RWPE1 (cell line): ENCODE results near the gene POGLUT3.

Experiments
- CTCF ChIA-PET: fragments of 350-600 bp; sonication (Branson Sonifier 250); formaldehyde crosslinking; extraction: SDS; loops from one replicate; lab custom pipeline; 2021; lab: Yijun Ruan, JAX
- POLR2A ChIA-PET: fragments of 400-600 bp; formaldehyde crosslinking; extraction: SDS; loops from one replicate; lab custom pipeline; 2020; ENCODE audit warnings: antibody characterized with exemption; ENCODE audit not compliant: low non-redundant PET; lab: Yijun Ruan, JAX
- DNase-seq: peaks from one replicate; pipeline ENCODE4 v3.0.0; 2012; ENCODE audit warnings: low spot score
- H3K27ac ChIP-seq: fragments of 450-650 bp; 2 replicates; pipeline ENCODE4 v1.5.1; 2017
- TF ChIP-seq, protein P1 (sequence below): fragments of 450-650 bp; conservative IDR thresholded peaks from 2 replicates; pipeline ENCODE4 v1.5.1; 2017; ENCODE audit warnings: low read depth, mild to moderate bottlenecking

The POGLUT3 gene

DNA sequence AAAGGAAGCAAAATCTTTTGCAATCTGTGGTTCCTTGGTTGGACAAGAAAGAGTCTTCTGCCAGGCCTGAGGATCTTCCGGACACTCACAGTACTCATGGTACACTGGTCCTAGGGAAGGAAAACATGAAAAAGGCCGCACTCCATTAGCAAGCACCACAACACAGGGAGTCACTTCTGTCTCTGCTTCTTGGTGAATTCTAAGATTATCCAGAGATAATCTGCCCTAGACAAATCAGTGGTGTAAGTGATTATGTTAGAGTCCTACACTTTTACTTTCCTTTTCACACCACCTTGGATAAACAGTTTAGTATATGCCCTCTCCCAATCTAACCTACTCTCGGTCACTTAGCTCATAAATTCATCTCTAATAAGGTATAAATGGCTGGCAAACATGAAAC, 11.9 kb downstream of the POGLUT3 start:
- TF ChIP-seq, protein P1, sequence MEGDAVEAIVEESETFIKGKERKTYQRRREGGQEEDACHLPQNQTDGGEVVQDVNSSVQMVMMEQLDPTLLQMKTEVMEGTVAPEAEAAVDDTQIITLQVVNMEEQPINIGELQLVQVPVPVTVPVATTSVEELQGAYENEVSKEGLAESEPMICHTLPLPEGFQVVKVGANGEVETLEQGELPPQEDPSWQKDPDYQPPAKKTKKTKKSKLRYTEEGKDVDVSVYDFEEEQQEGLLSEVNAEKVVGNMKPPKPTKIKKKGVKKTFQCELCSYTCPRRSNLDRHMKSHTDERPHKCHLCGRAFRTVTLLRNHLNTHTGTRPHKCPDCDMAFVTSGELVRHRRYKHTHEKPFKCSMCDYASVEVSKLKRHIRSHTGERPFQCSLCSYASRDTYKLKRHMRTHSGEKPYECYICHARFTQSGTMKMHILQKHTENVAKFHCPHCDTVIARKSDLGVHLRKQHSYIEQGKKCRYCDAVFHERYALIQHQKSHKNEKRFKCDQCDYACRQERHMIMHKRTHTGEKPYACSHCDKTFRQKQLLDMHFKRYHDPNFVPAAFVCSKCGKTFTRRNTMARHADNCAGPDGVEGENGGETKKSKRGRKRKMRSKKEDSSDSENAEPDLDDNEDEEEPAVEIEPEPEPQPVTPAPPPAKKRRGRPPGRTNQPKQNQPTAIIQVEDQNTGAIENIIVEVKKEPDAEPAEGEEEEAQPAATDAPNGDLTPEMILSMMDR: no peak
- CTCF ChIA-PET: no interaction called here

DNA sequence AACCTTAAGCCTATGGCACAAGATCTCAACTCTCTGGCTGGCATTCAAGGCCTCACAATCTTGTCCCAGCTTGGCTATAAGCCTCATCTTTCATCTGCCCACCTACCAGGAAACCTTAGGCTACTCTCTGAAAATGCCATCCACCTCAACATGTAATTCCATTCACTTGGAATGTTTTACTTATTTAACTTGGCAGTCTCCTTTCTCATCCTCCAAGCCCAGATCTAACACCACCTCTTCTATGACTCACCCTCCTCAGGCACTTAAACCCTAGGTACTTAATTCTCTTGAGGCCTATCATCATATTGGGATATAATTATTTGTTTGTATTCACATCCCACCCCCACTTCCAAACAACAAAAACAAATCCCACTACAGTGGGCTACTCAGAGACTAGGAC, 15.0 kb downstream of the POGLUT3 start:
- POLR2A ChIA-PET: no interaction called here
- no peak for DNase-seq
- CTCF ChIA-PET: no interaction called here
- no peak overlapping the region for H3K27ac ChIP-seq
- TF ChIP-seq, protein P1: no peak

More for the DNA sequence above, 11.9 kb downstream of the POGLUT3 start:
- POLR2A ChIA-PET: no interaction called here
- DNase-seq: no peak
- no peak overlapping the region for H3K27ac ChIP-seq

DNA sequence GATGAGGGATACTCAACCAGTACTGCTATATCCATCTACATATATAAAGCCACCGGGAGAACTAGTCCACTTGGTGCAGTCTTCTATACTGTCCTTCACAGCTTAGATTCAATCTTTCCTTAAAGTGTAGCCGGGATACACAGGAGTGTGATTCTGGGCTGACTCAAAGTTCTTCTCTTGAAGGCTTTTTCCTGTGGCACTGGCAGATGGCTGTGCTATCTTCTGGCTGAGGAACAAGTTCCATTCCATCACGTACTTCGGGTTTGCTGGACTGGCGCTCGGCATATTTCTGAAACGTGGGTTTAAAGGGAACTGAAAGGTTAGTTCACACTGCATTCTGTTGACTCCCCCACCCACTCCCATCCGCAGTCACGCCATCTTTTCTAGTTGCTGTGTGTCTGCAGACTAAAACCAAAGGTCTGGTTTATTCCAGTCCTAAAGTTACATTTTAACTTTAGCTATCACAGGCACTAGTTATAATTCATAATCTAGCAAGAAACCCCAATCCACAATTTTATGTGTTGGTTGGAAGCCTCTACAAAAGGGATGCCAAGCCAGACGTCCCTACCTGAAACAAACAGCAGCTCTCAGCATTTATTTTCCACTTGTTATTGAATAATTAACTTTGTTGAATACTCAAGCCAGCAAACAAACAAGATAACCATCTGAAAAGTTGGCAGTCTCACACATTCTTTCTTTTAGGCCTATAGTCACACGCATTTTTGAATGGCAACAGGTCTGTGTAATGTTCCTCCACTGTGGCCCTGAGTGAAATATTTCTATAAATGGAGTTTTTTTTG, 23.3 kb downstream of the POGLUT3 start:
- H3K27ac ChIP-seq: no peak overlapping the region
- ChIA-PET POLR2A (no interaction called here), CTCF (no interaction called here)
- DNase-seq: no peak
- TF ChIP-seq, protein P1: no peak

DNA sequence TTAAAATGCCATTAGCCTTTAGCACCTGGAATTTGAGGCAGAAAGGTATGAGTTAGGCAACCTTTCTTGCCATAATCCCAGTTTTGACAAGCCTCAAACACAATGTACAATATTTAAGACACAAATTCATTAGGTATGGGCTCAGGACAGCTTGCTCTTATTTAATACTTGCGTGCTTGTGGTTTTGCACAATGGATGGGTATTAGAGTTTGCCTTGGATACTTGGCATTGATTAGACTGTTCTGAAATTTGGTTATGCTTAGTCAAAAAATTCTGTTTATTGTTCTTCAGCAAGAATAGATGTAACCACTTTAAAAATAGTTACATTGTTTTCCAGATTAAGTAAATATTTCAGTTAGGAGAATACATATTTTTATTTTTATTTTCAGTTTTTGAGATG, 25.5 kb downstream of the POGLUT3 start:
- CTCF ChIA-PET: no interaction called here
- no peak for DNase-seq
- POLR2A ChIA-PET: no interaction called here
- TF ChIP-seq, protein P1: no peak
- H3K27ac ChIP-seq: peak overlapping the region; percentile 70

DNA sequence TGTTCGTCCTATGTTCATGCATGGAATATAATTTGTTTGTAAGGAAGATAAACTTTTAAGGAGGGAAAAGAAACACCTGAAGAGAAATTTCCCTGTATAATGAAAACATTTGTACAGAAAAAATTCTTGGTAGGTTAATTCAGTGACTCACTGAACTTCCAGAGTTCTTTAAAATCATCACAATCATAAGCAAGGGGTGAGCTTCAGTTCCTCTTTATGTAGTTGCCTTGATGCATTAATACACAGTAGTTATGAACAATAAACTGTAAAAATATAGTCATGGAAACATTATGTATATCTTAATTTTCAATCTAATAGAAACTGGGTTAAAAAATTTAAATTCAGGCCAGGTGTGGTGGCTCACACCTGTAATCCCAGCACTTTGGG, 29.7 kb downstream of the POGLUT3 start:
- no peak for DNase-seq
- ChIA-PET POLR2A (no interaction called here), CTCF (no interaction called here)
- H3K27ac ChIP-seq: no peak overlapping the region
- TF ChIP-seq, protein P1: no peak

DNA sequence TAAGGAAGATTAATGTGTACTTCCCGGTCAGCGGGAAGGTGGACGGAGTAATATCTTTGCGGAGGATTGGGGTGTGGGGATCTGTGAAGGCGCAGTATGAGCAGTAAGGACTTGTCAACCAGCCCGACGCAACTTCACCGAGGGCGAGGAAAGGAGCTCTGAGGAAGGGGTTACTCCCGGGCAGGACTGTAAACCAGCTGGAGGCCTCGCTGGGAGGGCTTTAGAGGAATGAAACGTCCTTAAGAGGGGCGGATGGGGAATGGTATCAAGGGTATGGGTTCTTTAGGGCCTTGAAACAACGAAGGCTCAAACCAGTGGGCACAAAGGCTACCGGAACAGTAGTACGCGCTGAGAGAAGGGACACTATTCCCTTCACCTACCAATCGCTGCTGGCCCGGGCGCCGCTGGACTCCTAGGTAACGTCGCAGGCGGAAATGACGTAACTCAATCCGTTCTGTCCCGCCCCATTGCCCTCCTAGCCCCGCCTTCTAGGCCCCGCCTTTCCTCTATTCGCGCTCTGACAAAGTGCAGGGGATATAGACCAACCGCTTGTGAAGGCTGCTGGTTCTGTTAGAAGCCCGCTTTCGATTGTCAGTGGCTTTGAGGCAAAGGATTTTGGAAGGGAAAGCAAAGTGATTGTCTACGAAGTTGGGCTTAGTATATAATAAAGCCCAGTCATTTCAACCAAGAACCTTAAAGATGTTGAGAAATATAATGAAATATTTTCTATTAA, 30.9 kb downstream of the POGLUT3 start, which contains the start of gene C11orf65:
Gene C11orf65 (minus strand): TSS at position 439 of the 733 bp plus-strand sequence. CDS start 5,970 bp downstream, outside the sequence.
- peak within 1 kb of the TSS; percentile 93 for H3K27ac ChIP-seq
- TF ChIP-seq, protein P1: no peak
- ChIA-PET CTCF (interaction anchor here (0.5 kb wide), 1 partner anchor 42 kb away, joined by 3 read pairs; no protein-coding TSS in a partner anchor), POLR2A (interaction anchor here (0.6 to 1.0 kb wide), 2 partner anchors 30 to 348 kb away, joined by 3 to 6 read pairs; partner anchors contain the start of gene POGLUT3)
- peak; percentile 94 for DNase-seq
